ENCODE results near the gene ERFE.

The ERFE gene

GRCh38 chr2:238183821-238184220 lies 25.1 kb downstream of the ERFE start:
- Histone ChIP-seq H4K20me1 (ENCODE audit: insufficient read depth, low read length) (no peaks in the 10 kb centered on the region), H3K36me3 (replicated peaks; ENCODE audit: low read depth, low read length) (peaks cover 46% of the 10 kb centered on the region), H3K27ac (ENCODE audit: low read length) (no peak overlapping the region), H3K4me3 (ENCODE audit: low read length) (no peak overlapping the region), H3K4me2 (ENCODE audit: low read length) (no peak overlapping the region), H3K9me3 (ENCODE audit: insufficient read depth, low read length) (no peaks in the 10 kb centered on the region), H2AFZ (ENCODE audit: low read depth, low read length) (no peak overlapping the region), H3K79me2 (ENCODE audit: low read length) (no peaks in the 10 kb centered on the region), H3K4me1 (ENCODE audit: low read length) (no peaks in the 10 kb centered on the region), H3K9ac (ENCODE audit: low read length) (no peak overlapping the region), H3K27me3 (ENCODE audit: low read depth, low read length) (no peaks in the 10 kb centered on the region)
- TF ChIP-seq CTCF (IDR thresholded peaks at IDR 0.05; ENCODE audit: low read depth, low read length) (no peak), EZH2phosphoT487 (IDR thresholded peaks at IDR 0.05; ENCODE audit: low read depth) (no peak)

DNA sequence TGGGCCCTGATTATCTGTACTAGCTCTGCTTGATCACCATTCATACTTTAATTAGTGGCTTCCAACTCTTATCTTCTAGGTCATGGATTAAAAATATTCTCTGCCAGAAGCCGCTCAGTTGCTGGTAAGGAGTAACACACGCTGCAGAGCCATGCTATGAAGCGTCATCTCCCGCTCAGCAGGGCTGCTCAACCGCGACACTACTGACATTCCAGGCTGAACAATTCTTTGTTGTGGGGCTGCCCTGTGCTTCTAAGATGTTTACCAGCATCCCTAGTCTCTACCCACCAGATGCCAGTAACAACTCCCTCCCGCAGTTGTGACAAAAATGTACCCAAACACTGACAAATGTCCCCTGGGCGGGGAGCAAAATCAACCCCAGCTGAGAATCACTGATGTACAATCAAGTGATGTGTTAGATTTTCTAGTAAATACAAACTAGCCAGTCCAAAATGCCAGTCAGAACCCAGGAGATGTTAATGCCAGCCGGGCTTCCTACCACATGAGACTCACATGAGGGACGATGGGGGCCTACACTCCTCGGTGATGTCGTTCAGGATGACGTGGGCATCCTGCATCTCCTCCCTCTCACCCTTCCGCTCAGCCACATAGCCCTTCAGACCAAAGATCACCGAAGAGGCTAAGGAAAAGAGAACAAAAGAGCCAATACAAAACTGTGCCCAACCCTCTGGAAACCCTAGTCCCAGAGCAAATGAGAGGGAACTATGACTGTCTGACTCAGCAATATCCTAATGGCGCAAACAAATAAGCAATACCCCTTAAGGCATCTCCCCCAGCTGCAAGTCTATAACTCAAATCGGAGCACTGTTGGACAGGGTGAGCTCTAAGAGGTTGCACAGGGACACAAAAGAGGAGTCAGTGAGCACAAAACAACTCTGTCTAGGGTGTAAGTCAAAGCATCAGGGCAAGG lies 29.1 kb downstream of the ERFE start:
- TF ChIP-seq CTCF (IDR thresholded peaks at IDR 0.05; ENCODE audit: low read depth, low read length): no peak
- no peak for TF ChIP-seq EZH2phosphoT487 (IDR thresholded peaks at IDR 0.05; ENCODE audit: low read depth)
- no peak overlapping the region for H3K4me2 ChIP-seq (ENCODE audit: low read length)
- no peaks in the 10 kb centered on the region for H3K27me3 ChIP-seq (ENCODE audit: low read depth, low read length)
- H3K4me3 ChIP-seq (ENCODE audit: low read length): no peak overlapping the region
- no peak overlapping the region for H3K9ac ChIP-seq (ENCODE audit: low read length)
- H3K36me3 ChIP-seq (replicated peaks; ENCODE audit: low read depth, low read length): peaks cover 32% of the 10 kb centered on the region
- no peak overlapping the region for H2AFZ ChIP-seq (ENCODE audit: low read depth, low read length)
- no peaks in the 10 kb centered on the region for H3K4me1 ChIP-seq (ENCODE audit: low read length)
- H4K20me1 ChIP-seq (ENCODE audit: insufficient read depth, low read length): no peaks in the 10 kb centered on the region
- no peaks in the 10 kb centered on the region for H3K9me3 ChIP-seq (ENCODE audit: insufficient read depth, low read length)
- no peaks in the 10 kb centered on the region for H3K79me2 ChIP-seq (ENCODE audit: low read length)
- no peak overlapping the region for H3K27ac ChIP-seq (ENCODE audit: low read length)

- Histone ChIP-seq H3K9ac (ENCODE audit: low read length) (no peak overlapping the region), H3K4me1 (ENCODE audit: low read length) (no peaks in the 10 kb centered on the region), H4K20me1 (ENCODE audit: insufficient read depth, low read length) (no peaks in the 10 kb centered on the region; the same call in 1 of the 2 replicates), H3K9me3 (ENCODE audit: insufficient read depth, low read length) (no peaks in the 10 kb centered on the region), H3K36me3 (replicated peaks; ENCODE audit: low read depth, low read length) (peaks cover 27% of the 10 kb centered on the region), H3K79me2 (ENCODE audit: low read length) (peaks cover 12% of the 10 kb centered on the region), H3K27ac (ENCODE audit: low read length) (no peak overlapping the region), H3K4me2 (ENCODE audit: low read length) (no peak overlapping the region), H3K4me3 (ENCODE audit: low read length) (no peak overlapping the region), H3K27me3 (ENCODE audit: low read depth, low read length) (no peaks in the 10 kb centered on the region), H2AFZ (ENCODE audit: low read depth, low read length) (no peak overlapping the region)
- TF ChIP-seq CTCF (IDR thresholded peaks at IDR 0.05; ENCODE audit: low read depth, low read length) (no peak), EZH2phosphoT487 (IDR thresholded peaks at IDR 0.05; ENCODE audit: low read depth) (no peak)
These were observed 31.7 kb downstream of the ERFE start for GRCh38 chr2:238190445-238190844.

- Histone ChIP-seq H3K9ac (ENCODE audit: low read length) (peak overlapping the region; percentile 85), H3K4me2 (ENCODE audit: low read length) (peak overlapping the region; percentile 99), H3K4me1 (ENCODE audit: low read length) (peaks cover 18% of the 10 kb centered on the region), H2AFZ (ENCODE audit: low read depth, low read length) (no peak overlapping the region), H3K27me3 (ENCODE audit: low read depth, low read length) (no peaks in the 10 kb centered on the region), H3K79me2 (ENCODE audit: low read length) (peaks cover 63% of the 10 kb centered on the region), H3K27ac (ENCODE audit: low read length) (peak overlapping the region; percentile 40; the same call in 1 of the 2 replicates), H3K36me3 (replicated peaks; ENCODE audit: low read depth, low read length) (no peaks in the 10 kb centered on the region), H4K20me1 (ENCODE audit: insufficient read depth, low read length) (peaks cover 30% of the 10 kb centered on the region), H3K9me3 (ENCODE audit: insufficient read depth, low read length) (no peaks in the 10 kb centered on the region), H3K4me3 (ENCODE audit: low read length) (peak overlapping the region; percentile 97)
- TF ChIP-seq CTCF (IDR thresholded peaks at IDR 0.05; ENCODE audit: low read depth, low read length) (no peak), EZH2phosphoT487 (IDR thresholded peaks at IDR 0.05; ENCODE audit: low read depth) (no peak)
These were observed 43.7 kb downstream of the ERFE start for GRCh38 chr2:238202326-238203093.

All from OCI-LY3 (cell line).